HL-60 (cell line): ENCODE data around the gene SORCS2.

Source experiments
- DNase-seq, 2 experiments: peaks; one replicate each; pipeline ENCODE4 v3.0.0-alpha.2; 2010 to 2020; ENCODE audit warnings: low read depth in 1 of 2, low spot score in 1 of 2
- H3K27ac ChIP-seq: fragments of 250-450 bp; sonication (Bioruptor Pico); replicated peaks from 2 replicates; pipeline ENCODE4 v1.5.1; 2020; ENCODE audit warnings: mild to moderate bottlenecking, moderate library complexity
- H3K27me3 ChIP-seq: fragments of 250-450 bp; sonication (Bioruptor Pico); 2 replicates; pipeline ENCODE4 v1.5.1; 2021; ENCODE audit warnings: mild to moderate bottlenecking, moderate library complexity; ENCODE audit not compliant: insufficient read depth, poor library complexity, severe bottlenecking
- H3K4me3 ChIP-seq: replicated peaks from 2 replicates; pipeline ENCODE4 v1.5.1; 2011; ENCODE audit warnings: mild to moderate bottlenecking, control low read depth, low read length; ENCODE audit not compliant: insufficient read depth
- CTCF ChIP-seq: IDR thresholded peaks from one replicate; pipeline ENCODE4 v1.5.1; 2011; ENCODE audit warnings: low read length, control low read depth, inconsistent platforms; ENCODE audit not compliant: insufficient read depth
- GABPA ChIP-seq: IDR thresholded peaks from 2 replicates; pipeline ENCODE4 v1.6.1; 2012; ENCODE audit warnings: low read depth
- POLR2AphosphoS5 ChIP-seq: IDR thresholded peaks from 2 replicates; pipeline ENCODE4 v1.6.1; 2012; ENCODE audit warnings: low read depth
- REST ChIP-seq: IDR thresholded peaks from 2 replicates; pipeline ENCODE4 v1.6.1; 2012; ENCODE audit warnings: low read depth; ENCODE audit not compliant: insufficient replicate concordance
- SPI1 ChIP-seq: IDR thresholded peaks from 2 replicates; pipeline ENCODE4 v1.6.1; 2012; ENCODE audit warnings: low read depth, mild to moderate bottlenecking, borderline replicate concordance

The SORCS2 gene

GRCh38 chr4:7506119-7506518 lies 313.8 kb downstream of the SORCS2 start:
- DNase-seq: no peak
- no peak overlapping the region for H3K4me3 ChIP-seq
- H3K27ac ChIP-seq: no peak overlapping the region
- H3K27me3 ChIP-seq: peaks cover 4% of the 10 kb centered on the region
- TF ChIP-seq GABPA: no peak

- H3K4me3 ChIP-seq: no peak overlapping the region
- TF ChIP-seq POLR2AphosphoS5 (no peak), GABPA (no peak), CTCF (no peak), REST (no peak)
- no peak overlapping the region for H3K27ac ChIP-seq
- no peak for DNase-seq
- peaks cover 4% of the 10 kb centered on the region for H3K27me3 ChIP-seq
Measured at GRCh38 chr4:7506572-7506971, 314.2 kb downstream of the SORCS2 start.

- TF ChIP-seq GABPA: no peak
- no peak for TF ChIP-seq REST
- TF ChIP-seq POLR2AphosphoS5: no peak
- no peak for TF ChIP-seq SPI1
- TF ChIP-seq CTCF: no peak
- Histone ChIP-seq H3K27me3 (peaks cover 4% of the 10 kb centered on the region), H3K27ac (no peak overlapping the region), H3K4me3 (no peak overlapping the region)
- DNase-seq: no peak
Measured at GRCh38 chr4:7507381-7507780, 315.0 kb downstream of the SORCS2 start.

- H3K4me3 ChIP-seq: no peak overlapping the region
- DNase-seq: no peak
- TF ChIP-seq REST (no peak), POLR2AphosphoS5 (no peak), CTCF (no peak), SPI1 (no peak)
- H3K27ac ChIP-seq: no peak overlapping the region
- H3K27me3 ChIP-seq: peaks cover 4% of the 10 kb centered on the region
Measured at GRCh38 chr4:7510066-7510465, 317.7 kb downstream of the SORCS2 start.
